Liver (tissue), 9 donors: ENCODE measurements around the gene MYOT. TPM values are rescaled to one million over a fixed set of nuclear protein-coding genes. Genes with fewer than 3 reads are reported as not detected.

Experiments used
- DNase-seq: peaks from one replicate; pipeline ENCODE4 v3.0.0-alpha.2; 2017; ENCODE audit warnings: low spot score
- H3K27ac ChIP-seq, 2 donors: one replicate each; pipeline ENCODE4 v1.7.0; 2013; ENCODE audit warnings: inconsistent platforms in 2 of 2, low read length in 2 of 2, control low read depth in 1 of 2, low read depth in 1 of 2, mild to moderate bottlenecking in 1 of 2
- H3K27me3 ChIP-seq, 4 donors: one replicate each; pipeline versions ENCODE4 v1.6.1 to v1.7.0; 2013; ENCODE audit warnings: low read length in 3 of 4, inconsistent platforms in 1 of 4, mild to moderate bottlenecking in 1 of 4, moderate library complexity in 1 of 4; ENCODE audit not compliant: control insufficient read depth in 4 of 4, insufficient read depth in 4 of 4
- H3K36me3 ChIP-seq, 4 donors: one replicate each; pipeline versions ENCODE4 v1.6.1 to v1.7.0; 2013; ENCODE audit warnings: low read length in 3 of 4, mild to moderate bottlenecking in 3 of 4, low read depth in 1 of 4, moderate library complexity in 1 of 4; ENCODE audit not compliant: control insufficient read depth in 4 of 4, insufficient read depth in 3 of 4
- H3K4me1 ChIP-seq, 4 donors: one replicate each; pipeline versions ENCODE4 v1.6.1 to v1.7.0; 2013; ENCODE audit warnings: low read length in 3 of 4, mild to moderate bottlenecking in 3 of 4, moderate library complexity in 1 of 4; ENCODE audit not compliant: control insufficient read depth in 4 of 4, insufficient read depth in 4 of 4
- H3K4me3 ChIP-seq, 3 donors: one replicate each; pipeline versions ENCODE4 v1.6.1 to v1.7.0; 2013; ENCODE audit warnings: low read length in 3 of 3, control low read depth in 1 of 3, low read depth in 1 of 3, mild to moderate bottlenecking in 1 of 3
- H3K9ac ChIP-seq, 2 donors: one replicate each; pipeline ENCODE4 v1.7.0; 2013; ENCODE audit warnings: low read length in 2 of 2, mild to moderate bottlenecking in 2 of 2, moderate library complexity in 2 of 2, control low read depth in 1 of 2, low read depth in 1 of 2
- H3K9me3 ChIP-seq, 4 donors: one replicate each; pipeline versions ENCODE4 v1.6.1 to v1.7.0; 2013; ENCODE audit warnings: low read length in 3 of 4; ENCODE audit not compliant: control insufficient read depth in 4 of 4
- ATF3 ChIP-seq: IDR thresholded peaks from 2 replicates; pipeline ENCODE4 v1.6.1; 2016; ENCODE audit warnings: antibody characterized with exemption
- EGR1 ChIP-seq, 2 donors: IDR thresholded peaks; 2 replicates each; pipeline ENCODE4 v1.6.1; 2016 to 2018; ENCODE audit warnings: antibody characterized with exemption in 2 of 2, low read depth in 2 of 2
- FOXA1 ChIP-seq: IDR thresholded peaks from 2 replicates; pipeline ENCODE4 v1.6.1; 2016; ENCODE audit warnings: antibody characterized with exemption
- FOXA2 ChIP-seq: IDR thresholded peaks from 2 replicates; pipeline ENCODE4 v1.6.1; 2016; ENCODE audit warnings: antibody characterized with exemption
- GABPA ChIP-seq, 2 donors: IDR thresholded peaks in 1 of 2; conservative IDR thresholded peaks in 1 of 2; 2 replicates each; pipeline ENCODE4 v1.6.1; 2016; ENCODE audit warnings: antibody characterized with exemption in 2 of 2, mild to moderate bottlenecking in 1 of 2, moderate library complexity in 1 of 2
- HNF4A ChIP-seq, 2 donors: conservative IDR thresholded peaks; 2 replicates each; pipeline ENCODE4 v1.6.1; 2016; ENCODE audit warnings: antibody characterized with exemption in 2 of 2, mild to moderate bottlenecking in 2 of 2
- HNF4G ChIP-seq: IDR thresholded peaks from 2 replicates; pipeline ENCODE4 v1.6.1; 2016; ENCODE audit warnings: antibody characterized with exemption
- JUND ChIP-seq, 2 donors: IDR thresholded peaks; 2 replicates each; pipeline ENCODE4 v1.6.1; 2016; ENCODE audit warnings: antibody characterized with exemption in 2 of 2
- NR2F2 ChIP-seq: IDR thresholded peaks from 2 replicates; pipeline ENCODE4 v1.6.1; 2016; ENCODE audit warnings: antibody characterized with exemption
- RAD21 ChIP-seq, 2 donors: IDR thresholded peaks; 2 replicates each; pipeline ENCODE4 v1.6.1; 2016; ENCODE audit warnings: antibody characterized with exemption in 2 of 2, mild to moderate bottlenecking in 2 of 2
- REST ChIP-seq: IDR thresholded peaks from 2 replicates; pipeline ENCODE4 v1.6.1; 2016; ENCODE audit warnings: antibody characterized with exemption, mild to moderate bottlenecking
- RXRA ChIP-seq, 2 donors: IDR thresholded peaks; 2 replicates each; pipeline ENCODE4 v1.6.1; 2017 to 2018; ENCODE audit warnings: antibody characterized with exemption in 2 of 2, mild to moderate bottlenecking in 1 of 2
- SP1 ChIP-seq: IDR thresholded peaks from 2 replicates; pipeline ENCODE4 v1.6.1; 2018; ENCODE audit warnings: antibody characterized with exemption, mild to moderate bottlenecking
- TAF1 ChIP-seq: conservative IDR thresholded peaks from 2 replicates; pipeline ENCODE4 v1.6.1; 2016; ENCODE audit warnings: antibody characterized with exemption, mild to moderate bottlenecking
- YY1 ChIP-seq: IDR thresholded peaks from 2 replicates; pipeline ENCODE4 v1.6.1; 2016; ENCODE audit warnings: antibody characterized with exemption, mild to moderate bottlenecking
- ZBTB33 ChIP-seq: IDR thresholded peaks from 2 replicates; pipeline ENCODE4 v1.6.1; 2016; ENCODE audit warnings: antibody characterized with exemption
- WGBS: extraction: QIAGEN DNeasy Blood & Tissue Kit; methylation state at CpG from one replicate; pipeline ENCODE4 v1.1.7; 2013; 5-methylcytosine and 5-hydroxymethylcytosine counted together
- polyA plus RNA-seq, 2 donors: library from polyadenylated mRNA; stranded (reverse) in 1 of 2; unstranded in 1 of 2; fragments of 200-250 nt in 1 of 2; fragments of >200 nt in 1 of 2; fragmentation: Nextera tagmentation in 1 of 2; extraction: Ambion mirVana in 1 of 2; gene quantifications; one replicate each; pipeline versions ENCODE4 v1.2.1 to v1.2.3, GENCODE V29; 2013 to 2015
- total RNA-seq, 2 donors: library from RNA; depleted of rRNA; stranded (reverse); fragments of >200 nt; gene quantifications; one replicate each; pipeline ENCODE4 v1.2.3, GENCODE V29; 2014
- TF ChIP-seq, protein P1 (sequence below): IDR thresholded peaks from 2 replicates; pipeline ENCODE4 v1.6.1; 2016; ENCODE audit warnings: antibody characterized with exemption
- TF ChIP-seq, protein P2 (sequence below): fragments of 150-350 bp; IDR thresholded peaks from 2 replicates; pipeline ENCODE4 v1.5.1; 2017; ENCODE audit warnings: improper control_type of control experiment, low read depth, low read length; ENCODE audit not compliant: missing input control
- donor health status: healthy.
- donor health status: healthy.
- donor health status: healthy.
- donor health status: healthy.
- donor health status: healthy.

MYOT gene
- total and polyA plus RNA-seq, 4 donors, result 0.05 to 1.3 (median 0.34) TPM

GRCh38 chr5:137831105-137831504 lies 36.6 kb upstream of the MYOT start:
- Histone ChIP-seq H3K36me3 (no peaks in the 10 kb centered on the region), H3K9ac (no peak overlapping the region), H3K9me3 (no peaks in the 10 kb centered on the region), H3K4me3 (no peak overlapping the region), H3K27ac (no peak overlapping the region), H3K4me1 (no peaks in the 10 kb centered on the region), H3K27me3 (no peaks in the 10 kb centered on the region)
- no peak for TF ChIP-seq RAD21 (IDR thresholded peaks at IDR 0.05)
- no peak for TF ChIP-seq YY1
- TF ChIP-seq HNF4G, result no peak
- TF ChIP-seq RXRA (IDR thresholded peaks at IDR 0.05), result no peak
- TF ChIP-seq SP1, result no peak
- no peak for TF ChIP-seq EGR1 (IDR thresholded peaks at IDR 0.05; ENCODE audit: low read depth in 2 of 2)
- no peak for DNase-seq
- 79% methylated on average over 2 of the region's 2 CpGs for WGBS

- Histone ChIP-seq H3K27me3 (no peaks in the 10 kb centered on the region), H3K27ac (no peak overlapping the region), H3K9ac (no peak overlapping the region), H3K9me3 (no peaks in the 10 kb centered on the region), H3K4me3 (no peak overlapping the region), H3K36me3 (no peaks in the 10 kb centered on the region), H3K4me1 (no peaks in the 10 kb centered on the region)
- no peak for DNase-seq
- TF ChIP-seq ATF3, result no peak
- TF ChIP-seq ZBTB33, result no peak
- TF ChIP-seq REST, result no peak
- TF ChIP-seq HNF4A (conservative IDR thresholded peaks at IDR 0.05), result no peak
- TF ChIP-seq SP1, result no peak
- TF ChIP-seq JUND (IDR thresholded peaks at IDR 0.05), result no peak
- TF ChIP-seq HNF4G, result no peak
- no peak for TF ChIP-seq RXRA (IDR thresholded peaks at IDR 0.05)
- TF ChIP-seq, protein P1, sequence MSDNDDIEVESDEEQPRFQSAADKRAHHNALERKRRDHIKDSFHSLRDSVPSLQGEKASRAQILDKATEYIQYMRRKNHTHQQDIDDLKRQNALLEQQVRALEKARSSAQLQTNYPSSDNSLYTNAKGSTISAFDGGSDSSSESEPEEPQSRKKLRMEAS, result no peak
- TF ChIP-seq GABPA (IDR thresholded peaks at IDR 0.05 in 1 of 2, conservative IDR thresholded peaks at IDR 0.05 in 1 of 2), result no peak
- TF ChIP-seq YY1, result no peak
- no peak for TF ChIP-seq RAD21 (IDR thresholded peaks at IDR 0.05)
- WGBS, result 89% methylated on average over 3 of the region's 3 CpGs
Observed at GRCh38 chr5:137831526-137831925, 36.1 kb upstream of the MYOT start.

DNA sequence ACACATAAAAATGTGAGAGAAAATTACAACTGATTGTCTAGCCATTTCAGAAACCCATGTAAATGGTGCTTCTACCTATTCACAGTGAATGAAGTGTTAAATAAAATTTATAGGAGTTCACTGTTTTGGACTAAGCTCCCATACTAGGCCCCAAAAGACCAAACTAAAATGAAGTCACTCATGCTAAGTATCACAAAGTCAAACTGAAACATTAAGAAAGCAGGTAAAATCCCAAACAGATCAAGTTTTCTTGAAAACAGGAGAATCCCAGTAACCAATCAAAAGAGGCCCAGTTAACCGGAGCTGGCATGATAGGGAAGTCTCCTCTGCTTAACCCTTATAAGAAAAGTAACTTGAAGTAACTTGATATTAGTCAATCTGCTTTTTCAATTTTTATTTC lies 35.2 kb upstream of the MYOT start:
- no peak overlapping the region for H3K27ac ChIP-seq
- H3K36me3 ChIP-seq, result no peaks in the 10 kb centered on the region
- no peak for DNase-seq
- 91% methylated on average over 1 of the region's 1 CpG for WGBS
- H3K4me1 ChIP-seq, result no peaks in the 10 kb centered on the region
- no peak overlapping the region for H3K9ac ChIP-seq
- H3K4me3 ChIP-seq, result no peak overlapping the region
- H3K9me3 ChIP-seq, result no peaks in the 10 kb centered on the region
- H3K27me3 ChIP-seq, result no peaks in the 10 kb centered on the region
- TF ChIP-seq FOXA2 (no peak), TAF1 (no peak), SP1 (no peak), YY1 (no peak), GABPA (IDR thresholded peaks at IDR 0.05 in 1 of 2, conservative IDR thresholded peaks at IDR 0.05 in 1 of 2) (no peak), HNF4G (no peak), NR2F2 (no peak), RAD21 (IDR thresholded peaks at IDR 0.05) (no peak), HNF4A (conservative IDR thresholded peaks at IDR 0.05) (no peak), RXRA (IDR thresholded peaks at IDR 0.05) (no peak), EGR1 (IDR thresholded peaks at IDR 0.05; ENCODE audit: low read depth in 2 of 2) (no peak), FOXA1 (no peak), JUND (IDR thresholded peaks at IDR 0.05) (no peak), ATF3 (no peak)
- TF ChIP-seq, protein P2, sequence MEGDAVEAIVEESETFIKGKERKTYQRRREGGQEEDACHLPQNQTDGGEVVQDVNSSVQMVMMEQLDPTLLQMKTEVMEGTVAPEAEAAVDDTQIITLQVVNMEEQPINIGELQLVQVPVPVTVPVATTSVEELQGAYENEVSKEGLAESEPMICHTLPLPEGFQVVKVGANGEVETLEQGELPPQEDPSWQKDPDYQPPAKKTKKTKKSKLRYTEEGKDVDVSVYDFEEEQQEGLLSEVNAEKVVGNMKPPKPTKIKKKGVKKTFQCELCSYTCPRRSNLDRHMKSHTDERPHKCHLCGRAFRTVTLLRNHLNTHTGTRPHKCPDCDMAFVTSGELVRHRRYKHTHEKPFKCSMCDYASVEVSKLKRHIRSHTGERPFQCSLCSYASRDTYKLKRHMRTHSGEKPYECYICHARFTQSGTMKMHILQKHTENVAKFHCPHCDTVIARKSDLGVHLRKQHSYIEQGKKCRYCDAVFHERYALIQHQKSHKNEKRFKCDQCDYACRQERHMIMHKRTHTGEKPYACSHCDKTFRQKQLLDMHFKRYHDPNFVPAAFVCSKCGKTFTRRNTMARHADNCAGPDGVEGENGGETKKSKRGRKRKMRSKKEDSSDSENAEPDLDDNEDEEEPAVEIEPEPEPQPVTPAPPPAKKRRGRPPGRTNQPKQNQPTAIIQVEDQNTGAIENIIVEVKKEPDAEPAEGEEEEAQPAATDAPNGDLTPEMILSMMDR, result no peak
- TF ChIP-seq, protein P1, result no peak
